ENCODE results near the gene ENPP6. TPM values are rescaled to one million over a fixed set of nuclear protein-coding genes. Genes with fewer than 3 reads are reported as not detected.
"Not testable (repeated sequence)": the region's sequence is repeated elsewhere in the genome, so short reads cannot be mapped to it uniquely, and the experiment has no call there.

ENPP6 gene
- total RNA-seq, 1 experiment from 2014 or later: not detected

DNA sequence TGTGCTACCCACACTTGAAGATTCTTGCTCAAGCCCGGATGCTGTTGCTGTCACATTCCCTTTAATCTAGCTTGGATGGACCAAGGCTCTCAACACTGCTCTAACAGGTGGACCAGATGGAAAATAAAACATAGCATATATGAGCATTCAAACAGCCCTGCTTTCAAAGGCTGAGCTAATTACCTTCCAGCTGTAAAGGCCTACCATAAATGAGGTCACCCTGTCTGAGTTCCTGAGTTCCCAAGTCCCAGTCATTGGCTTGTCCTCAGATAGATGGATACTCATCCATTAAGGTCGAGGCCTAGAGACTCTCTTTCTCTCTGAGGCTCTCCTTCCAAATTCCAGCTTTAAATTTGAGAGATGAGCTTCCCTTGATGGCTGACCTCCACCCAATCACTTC, 165.1 kb downstream of the ENPP6 start:
- TF ChIP-seq, protein P1, sequence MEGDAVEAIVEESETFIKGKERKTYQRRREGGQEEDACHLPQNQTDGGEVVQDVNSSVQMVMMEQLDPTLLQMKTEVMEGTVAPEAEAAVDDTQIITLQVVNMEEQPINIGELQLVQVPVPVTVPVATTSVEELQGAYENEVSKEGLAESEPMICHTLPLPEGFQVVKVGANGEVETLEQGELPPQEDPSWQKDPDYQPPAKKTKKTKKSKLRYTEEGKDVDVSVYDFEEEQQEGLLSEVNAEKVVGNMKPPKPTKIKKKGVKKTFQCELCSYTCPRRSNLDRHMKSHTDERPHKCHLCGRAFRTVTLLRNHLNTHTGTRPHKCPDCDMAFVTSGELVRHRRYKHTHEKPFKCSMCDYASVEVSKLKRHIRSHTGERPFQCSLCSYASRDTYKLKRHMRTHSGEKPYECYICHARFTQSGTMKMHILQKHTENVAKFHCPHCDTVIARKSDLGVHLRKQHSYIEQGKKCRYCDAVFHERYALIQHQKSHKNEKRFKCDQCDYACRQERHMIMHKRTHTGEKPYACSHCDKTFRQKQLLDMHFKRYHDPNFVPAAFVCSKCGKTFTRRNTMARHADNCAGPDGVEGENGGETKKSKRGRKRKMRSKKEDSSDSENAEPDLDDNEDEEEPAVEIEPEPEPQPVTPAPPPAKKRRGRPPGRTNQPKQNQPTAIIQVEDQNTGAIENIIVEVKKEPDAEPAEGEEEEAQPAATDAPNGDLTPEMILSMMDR (IDR thresholded peaks at IDR 0.05; ENCODE audit: insufficient read depth in 1 of 2, low read depth in 1 of 2, low read length in 1 of 2, severe bottlenecking in 1 of 2, unreplicated experiment in 1 of 2): no peak
- POLR2A ChIA-PET: no interaction called here
- Histone ChIP-seq H3K36me3 (ENCODE audit: control insufficient read depth, insufficient read depth, low read length) (no peaks in the 10 kb centered on the region), H3K27me3 (replicated peaks; ENCODE audit: control insufficient read depth, insufficient read depth, low read length) (no peaks in the 10 kb centered on the region), H3K4me1 (no peaks in the 10 kb centered on the region), H3K4me3 (ENCODE audit: low read depth, low read length) (no peak overlapping the region), H3K9me3 (no peaks in the 10 kb centered on the region)
- H3K27me3 Mint-ChIP-seq (ENCODE audit: insufficient read depth, unreplicated experiment): peaks cover 3% of the 10 kb centered on the region
- intact Hi-C loops (cut with micrococcal nuclease; ENCODE audit: unreplicated experiment): no loop called here
- H3K9me3 Mint-ChIP-seq (ENCODE audit: unreplicated experiment): peaks cover 9% of the 10 kb centered on the region
- no peaks in the 10 kb centered on the region for H3K36me3 Mint-ChIP-seq (ENCODE audit: insufficient read depth, unreplicated experiment)
- no TSS peak for BruUV-seq (replicated peaks)
- no peaks in the 10 kb centered on the region for H3K4me1 Mint-ChIP-seq (ENCODE audit: low read depth, unreplicated experiment)
- no peak overlapping the region for H3K4me3 Mint-ChIP-seq (ENCODE audit: unreplicated experiment)
- CTCF ChIA-PET: interaction anchor here (0.5 kb wide), 1 partner anchor 94 kb away, joined by 3 read pairs; no protein-coding TSS in a partner anchor
- DNase-seq: no peak
- H3K27ac Mint-ChIP-seq (ENCODE audit: unreplicated experiment): no peak overlapping the region

DNA sequence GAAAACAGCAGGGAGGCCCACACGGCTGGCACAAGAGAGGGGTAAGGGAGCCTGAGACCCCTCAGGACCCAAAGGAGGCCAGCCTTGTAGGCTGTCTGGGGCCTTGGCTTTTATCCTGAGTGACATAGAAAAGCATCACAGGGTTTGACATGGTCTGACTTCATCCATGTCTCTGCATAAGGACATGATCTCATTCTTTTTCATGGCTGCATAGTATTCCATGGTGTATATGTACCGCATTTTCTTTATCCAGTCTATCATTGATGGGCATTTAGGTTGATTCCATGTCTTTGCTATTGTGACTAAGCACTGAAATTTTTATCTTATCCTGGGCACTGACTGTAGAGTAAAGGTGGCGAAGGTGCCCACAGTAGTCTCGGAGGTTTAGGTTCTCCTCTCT, 166.4 kb downstream of the ENPP6 start:
- not testable (repeated sequence) for H3K4me1 Mint-ChIP-seq (ENCODE audit: low read depth, unreplicated experiment)

DNA sequence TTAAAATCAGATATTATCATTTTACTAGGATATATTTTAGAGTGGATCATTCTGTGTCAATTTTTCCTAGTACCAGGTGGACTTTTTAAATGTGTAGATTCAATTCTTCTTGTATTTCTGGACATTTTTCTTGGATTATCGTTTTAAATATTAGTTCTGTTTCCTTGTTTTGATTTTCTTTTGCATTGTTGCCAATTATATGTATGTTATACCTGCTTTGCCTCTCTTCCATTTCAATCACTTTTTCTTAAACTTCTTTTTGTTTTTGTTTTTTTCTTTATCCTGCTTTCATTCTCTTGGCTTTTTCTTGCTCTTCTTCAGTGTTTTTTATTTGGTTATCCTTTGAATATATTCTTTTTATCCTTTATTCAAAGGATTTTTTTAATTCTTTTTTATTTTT, 171.5 kb downstream of the ENPP6 start:
- Histone ChIP-seq H3K27me3 (replicated peaks; ENCODE audit: control insufficient read depth, insufficient read depth, low read length) (no peaks in the 10 kb centered on the region), H3K4me3 (ENCODE audit: low read depth, low read length) (no peak overlapping the region), H3K4me1 (no peaks in the 10 kb centered on the region), H3K9me3 (peaks cover 19% of the 10 kb centered on the region), H3K36me3 (ENCODE audit: control insufficient read depth, insufficient read depth, low read length) (no peaks in the 10 kb centered on the region)
- no peak for DNase-seq
- no peaks in the 10 kb centered on the region for H3K36me3 Mint-ChIP-seq (ENCODE audit: insufficient read depth, unreplicated experiment)
- CTCF ChIA-PET: no interaction called here
- intact Hi-C loops (cut with micrococcal nuclease; ENCODE audit: unreplicated experiment): no loop called here
- peaks cover 38% of the 10 kb centered on the region for H3K9me3 Mint-ChIP-seq (ENCODE audit: unreplicated experiment)
- no peaks in the 10 kb centered on the region for H3K4me1 Mint-ChIP-seq (ENCODE audit: low read depth, unreplicated experiment)
- TF ChIP-seq, protein P1 (IDR thresholded peaks at IDR 0.05; ENCODE audit: insufficient read depth in 1 of 2, low read depth in 1 of 2, low read length in 1 of 2, severe bottlenecking in 1 of 2, unreplicated experiment in 1 of 2): no peak
- H3K27me3 Mint-ChIP-seq (ENCODE audit: insufficient read depth, unreplicated experiment): peaks cover 9% of the 10 kb centered on the region
- POLR2A ChIA-PET: no interaction called here
- BruUV-seq (replicated peaks): no TSS peak
- H3K27ac Mint-ChIP-seq (ENCODE audit: unreplicated experiment): no peak overlapping the region
- no peak overlapping the region for H3K4me3 Mint-ChIP-seq (ENCODE audit: unreplicated experiment)

More for the DNA sequence above, 166.4 kb downstream of the ENPP6 start:
- H3K4me1 ChIP-seq; POLR2A ChIA-PET; DNase-seq; H3K36me3 ChIP-seq (ENCODE audit: control insufficient read depth, insufficient read depth, low read length); H3K27me3 Mint-ChIP-seq (ENCODE audit: insufficient read depth, unreplicated experiment); CTCF ChIA-PET; H3K9me3 ChIP-seq; H3K27me3 ChIP-seq (replicated peaks; ENCODE audit: control insufficient read depth, insufficient read depth, low read length); H3K4me3 ChIP-seq (ENCODE audit: low read depth, low read length); intact Hi-C loops (cut with micrococcal nuclease; ENCODE audit: unreplicated experiment); H3K36me3 Mint-ChIP-seq (ENCODE audit: insufficient read depth, unreplicated experiment); BruUV-seq (replicated peaks); H3K4me3 Mint-ChIP-seq (ENCODE audit: unreplicated experiment); H3K27ac Mint-ChIP-seq (ENCODE audit: unreplicated experiment): not testable (repeated sequence)
- H3K9me3 Mint-ChIP-seq (ENCODE audit: unreplicated experiment): peaks cover 23% of the 10 kb centered on the region

DNA sequence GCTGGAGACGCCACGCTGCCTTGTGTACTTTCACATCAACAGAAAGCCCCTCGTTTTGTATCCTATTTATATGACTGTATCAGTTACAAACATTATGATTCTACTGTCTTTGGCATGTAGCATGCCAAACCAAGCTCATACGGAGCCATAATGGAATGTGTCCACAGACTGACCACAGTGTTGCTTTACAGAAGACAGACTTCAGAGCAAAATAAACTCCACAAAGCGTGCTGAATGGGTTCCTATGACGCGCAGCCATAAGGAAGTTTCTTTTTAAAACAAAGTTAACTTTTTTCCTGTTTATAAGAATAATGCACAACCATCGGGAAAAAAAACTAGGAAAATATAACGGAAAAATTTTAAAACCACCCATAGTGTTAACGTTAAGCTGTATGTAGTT, 176.5 kb downstream of the ENPP6 start:
- intact Hi-C loops (cut with micrococcal nuclease; ENCODE audit: unreplicated experiment): no loop called here
- Mint-ChIP-seq H3K4me1 (ENCODE audit: low read depth, unreplicated experiment) (no peaks in the 10 kb centered on the region), H3K9me3 (ENCODE audit: unreplicated experiment) (peaks cover 14% of the 10 kb centered on the region), H3K27ac (ENCODE audit: unreplicated experiment) (no peak overlapping the region), H3K27me3 (ENCODE audit: insufficient read depth, unreplicated experiment) (peaks cover 15% of the 10 kb centered on the region), H3K4me3 (ENCODE audit: unreplicated experiment) (no peak overlapping the region), H3K36me3 (ENCODE audit: insufficient read depth, unreplicated experiment) (no peaks in the 10 kb centered on the region)
- no peak for DNase-seq
- no peaks in the 10 kb centered on the region for H3K4me1 ChIP-seq
- TF ChIP-seq, protein P1 (IDR thresholded peaks at IDR 0.05; ENCODE audit: insufficient read depth in 1 of 2, low read depth in 1 of 2, low read length in 1 of 2, severe bottlenecking in 1 of 2, unreplicated experiment in 1 of 2): no peak
- H3K4me3 ChIP-seq (ENCODE audit: low read depth, low read length): no peak overlapping the region
- H3K9me3 ChIP-seq: peaks cover 11% of the 10 kb centered on the region; the same call in 1 of the 2 replicates
- no peaks in the 10 kb centered on the region for H3K36me3 ChIP-seq (ENCODE audit: control insufficient read depth, insufficient read depth, low read length)
- ChIA-PET POLR2A (no interaction called here), CTCF (no interaction called here)
- H3K27me3 ChIP-seq (replicated peaks; ENCODE audit: control insufficient read depth, insufficient read depth, low read length): no peaks in the 10 kb centered on the region
- no TSS peak for BruUV-seq (replicated peaks)
